Measurements from ENCODE around the gene RBM34. TPM values are rescaled to one million over a fixed set of nuclear protein-coding genes. Genes with fewer than 3 reads are reported as not detected.

RBM34 gene
- total and polyA plus RNA-seq, 4 experiments from 2014 or later, result 55.2 to 120 (median 99.7) TPM

DNA sequence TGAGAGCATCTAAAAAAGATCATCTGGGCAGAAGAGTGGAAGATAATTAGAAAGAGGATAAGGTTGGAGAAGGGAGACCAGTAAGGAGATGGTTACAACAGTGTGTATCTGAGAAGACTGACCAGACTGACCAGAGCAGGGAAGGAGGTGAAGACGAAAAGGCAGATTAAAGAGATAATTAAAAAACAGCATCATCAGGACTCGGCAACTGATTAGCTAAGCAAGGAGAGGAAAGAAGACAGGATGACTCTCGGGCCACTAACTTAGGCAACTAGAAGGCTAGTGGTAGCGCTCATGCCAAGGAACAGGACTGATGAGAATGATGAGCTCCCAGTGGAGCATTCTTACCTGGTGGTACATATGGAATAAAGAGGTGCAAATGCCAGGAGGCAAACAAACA lies 3.9 kb downstream of the RBM34 start:
- no peaks in the 10 kb centered on the region for H3K27me3 ChIP-seq (ENCODE audit: insufficient read depth, low read length)
- no peak overlapping the region for H3K4me3 ChIP-seq (ENCODE audit: low read length in 2 of 2)
- POLR2A ChIA-PET (ENCODE audit: partially characterized antibody), result interaction anchor here (0.6 to 1.2 kb wide), 3 partner anchors 9 to 348 kb away, joined by 3 to 6 read pairs (median 3); no protein-coding TSS in a partner anchor
- intact Hi-C loops (cut with micrococcal nuclease), result no loop called here
- Mint-ChIP-seq H3K4me3 (no peak overlapping the region), H3K9me3 (no peaks in the 10 kb centered on the region), H3K36me3 (peaks cover 21 to 38% of the 10 kb centered on the region in 2 donors), H3K4me1 (peaks cover 23 to 40% (median 25%) of the 10 kb centered on the region in 4 donors), H3K27ac (no peak overlapping the region), H3K27me3 (no peaks in the 10 kb centered on the region)
- H3K27ac ChIP-seq (ENCODE audit: low read depth, low read length), result no peak overlapping the region
- peaks cover 35% of the 10 kb centered on the region for H3K36me3 ChIP-seq (ENCODE audit: insufficient read depth, low read length)
- H3K4me1 ChIP-seq (ENCODE audit: insufficient read depth, low read length), result peaks cover 50% of the 10 kb centered on the region
- CTCF ChIA-PET (ENCODE audit: partially characterized antibody), result no interaction called here
- no peak for DNase-seq
- H3K9me3 ChIP-seq (ENCODE audit: control insufficient read depth in 1 of 2, low read length in 2 of 2), result no peaks in the 10 kb centered on the region

DNA sequence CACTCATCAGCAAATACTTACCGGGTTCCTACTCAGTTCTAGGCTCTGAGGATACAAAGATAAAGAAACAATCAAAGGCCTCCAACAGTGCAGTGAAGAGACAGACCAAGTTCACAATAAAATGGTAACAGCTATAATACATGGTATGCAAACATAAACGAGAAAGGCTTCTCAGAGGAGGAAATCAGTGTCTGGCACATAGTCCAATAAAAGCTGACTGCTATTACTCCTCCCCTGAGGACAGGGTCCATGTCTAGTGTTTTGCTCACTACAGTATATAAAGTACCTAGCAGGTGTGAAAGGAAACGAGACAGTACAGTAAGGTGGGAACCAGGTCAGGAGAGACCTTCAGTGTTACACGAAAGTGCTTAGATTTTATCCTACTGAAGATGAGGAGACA lies 4.3 kb downstream of the RBM34 start:
- H3K4me1 ChIP-seq (ENCODE audit: insufficient read depth, low read length), result peaks cover 46% of the 10 kb centered on the region
- ChIA-PET CTCF (ENCODE audit: partially characterized antibody) (interaction anchor here (0.6 kb wide), 1 partner anchor 51 kb away, joined by 3 read pairs; no protein-coding TSS in a partner anchor), POLR2A (ENCODE audit: partially characterized antibody) (interaction anchor here (0.6 to 1.2 kb wide), 3 partner anchors 9 to 349 kb away, joined by 3 to 6 read pairs (median 3); no protein-coding TSS in a partner anchor)
- H3K4me3 ChIP-seq (ENCODE audit: low read length in 2 of 2), result no peak overlapping the region
- Mint-ChIP-seq H3K27me3 (no peaks in the 10 kb centered on the region), H3K27ac (no peak overlapping the region), H3K36me3 (peaks cover 22 to 39% of the 10 kb centered on the region in 2 donors), H3K4me1 (peaks cover 20 to 36% (median 23%) of the 10 kb centered on the region in 4 donors), H3K9me3 (no peaks in the 10 kb centered on the region), H3K4me3 (no peak overlapping the region)
- intact Hi-C loops (cut with micrococcal nuclease), result no loop called here
- no peaks in the 10 kb centered on the region for H3K27me3 ChIP-seq (ENCODE audit: insufficient read depth, low read length)
- DNase-seq, result no peak
- H3K36me3 ChIP-seq (ENCODE audit: insufficient read depth, low read length), result peaks cover 35% of the 10 kb centered on the region
- no peak overlapping the region for H3K27ac ChIP-seq (ENCODE audit: low read depth, low read length)
- no peaks in the 10 kb centered on the region for H3K9me3 ChIP-seq (ENCODE audit: control insufficient read depth in 1 of 2, low read length in 2 of 2)

DNA sequence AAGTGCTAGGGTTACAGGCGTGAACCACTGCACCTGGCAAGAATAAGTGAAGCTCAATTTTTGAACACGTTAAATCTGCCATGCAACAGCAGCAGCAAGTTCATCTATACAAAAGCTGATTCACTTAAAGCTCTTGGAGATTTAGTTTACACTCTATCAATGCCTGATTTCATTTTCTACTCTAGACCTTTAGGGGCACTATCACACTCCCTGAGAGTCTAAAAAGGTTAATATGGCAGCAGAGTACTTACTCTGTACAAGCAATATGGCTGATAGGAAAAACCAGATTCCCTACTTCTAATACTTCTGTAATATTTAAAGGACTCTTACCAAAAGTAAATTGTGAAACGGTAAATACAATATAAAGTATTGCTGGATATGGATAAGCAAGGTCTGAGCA lies 4.8 kb downstream of the RBM34 start:
- Histone ChIP-seq H3K27ac (ENCODE audit: low read depth, low read length) (no peak overlapping the region), H3K36me3 (ENCODE audit: insufficient read depth, low read length) (peaks cover 39% of the 10 kb centered on the region), H3K27me3 (ENCODE audit: insufficient read depth, low read length) (no peaks in the 10 kb centered on the region), H3K9me3 (ENCODE audit: control insufficient read depth in 1 of 2, low read length in 2 of 2) (no peaks in the 10 kb centered on the region), H3K4me3 (ENCODE audit: low read length in 2 of 2) (no peak overlapping the region), H3K4me1 (ENCODE audit: insufficient read depth, low read length) (peaks cover 48% of the 10 kb centered on the region)
- H3K27me3 Mint-ChIP-seq, result no peaks in the 10 kb centered on the region
- no peaks in the 10 kb centered on the region for H3K9me3 Mint-ChIP-seq
- intact Hi-C loops (cut with micrococcal nuclease), result no loop called here
- CTCF ChIA-PET (ENCODE audit: partially characterized antibody), result interaction anchor here (0.6 kb wide), 1 partner anchor 51 kb away, joined by 3 read pairs; no protein-coding TSS in a partner anchor
- H3K36me3 Mint-ChIP-seq, result peaks cover 25 to 38% of the 10 kb centered on the region in 2 donors
- no peak for DNase-seq
- H3K27ac Mint-ChIP-seq, result peak overlapping the region in 4 of 7 donors; percentile 5 to 52 (median 33)
- POLR2A ChIA-PET (ENCODE audit: partially characterized antibody), result interaction anchor here (1.2 kb wide), 1 partner anchor 8 kb away, joined by 3 read pairs; no protein-coding TSS in a partner anchor
- peaks cover 21 to 36% (median 22%) of the 10 kb centered on the region in 4 donors for H3K4me1 Mint-ChIP-seq
- H3K4me3 Mint-ChIP-seq, result no peak overlapping the region

DNA sequence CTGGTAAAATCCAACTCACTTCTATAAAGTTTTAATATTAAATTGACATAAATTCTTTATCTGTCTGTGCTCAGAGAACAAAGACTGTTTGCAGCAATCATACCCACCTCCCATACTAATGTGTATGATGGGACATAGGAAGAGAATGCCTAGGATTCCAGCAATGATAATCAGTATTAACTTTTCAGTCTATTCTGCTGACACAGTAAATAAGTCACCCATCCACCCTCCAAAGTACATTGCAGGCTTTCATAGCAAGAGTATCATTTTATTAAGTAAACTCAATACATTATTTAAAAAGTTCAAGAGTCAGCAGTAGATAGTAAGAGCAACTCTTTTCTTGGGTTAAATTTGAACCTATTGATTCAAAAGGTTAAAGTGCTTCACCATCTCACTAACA lies 8.8 kb downstream of the RBM34 start:
- Mint-ChIP-seq H3K36me3 (peaks cover 37 to 59% of the 10 kb centered on the region in 2 donors), H3K27me3 (no peaks in the 10 kb centered on the region), H3K27ac (peak overlapping the region in 1 of 7 donors; percentile 12), H3K4me1 (peaks cover 16 to 36% (median 26%) of the 10 kb centered on the region in 4 donors), H3K4me3 (peak overlapping the region in 1 of 8 donors; percentile 22), H3K9me3 (no peaks in the 10 kb centered on the region)
- no peak overlapping the region for H3K27ac ChIP-seq (ENCODE audit: low read depth, low read length)
- H3K27me3 ChIP-seq (ENCODE audit: insufficient read depth, low read length), result no peaks in the 10 kb centered on the region
- peaks cover 54% of the 10 kb centered on the region for H3K36me3 ChIP-seq (ENCODE audit: insufficient read depth, low read length)
- no peak overlapping the region for H3K4me3 ChIP-seq (ENCODE audit: low read length in 2 of 2)
- ChIA-PET POLR2A (ENCODE audit: partially characterized antibody) (interaction anchor here (1.4 kb wide), 1 partner anchor 30 kb away, joined by 3 read pairs; no protein-coding TSS in a partner anchor), CTCF (ENCODE audit: partially characterized antibody) (no interaction called here)
- H3K9me3 ChIP-seq (ENCODE audit: control insufficient read depth in 1 of 2, low read length in 2 of 2), result no peaks in the 10 kb centered on the region
- intact Hi-C loops (cut with micrococcal nuclease), result no loop called here
- DNase-seq, result no peak
- peaks cover 23% of the 10 kb centered on the region for H3K4me1 ChIP-seq (ENCODE audit: insufficient read depth, low read length)

DNA sequence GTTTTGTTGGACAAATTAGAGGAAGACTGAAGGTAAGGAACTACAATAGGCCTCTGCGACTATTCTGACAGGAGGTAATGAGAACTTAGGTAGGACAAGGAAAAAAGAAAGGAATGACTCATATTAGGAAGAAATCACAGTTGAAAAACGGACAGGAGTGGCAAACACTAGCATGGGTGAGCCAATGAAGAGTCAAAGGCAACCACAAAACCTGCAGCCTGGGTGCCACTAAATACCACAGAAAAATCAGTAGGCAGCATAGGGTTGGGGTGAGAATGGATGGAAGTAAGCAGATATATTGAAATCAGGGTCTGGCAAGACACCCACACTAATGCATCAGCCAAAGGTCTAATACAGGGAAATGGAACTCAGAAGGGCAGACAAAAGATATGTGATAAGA lies 10.0 kb downstream of the RBM34 start:
- ChIA-PET CTCF (ENCODE audit: partially characterized antibody) (no interaction called here), POLR2A (ENCODE audit: partially characterized antibody) (interaction anchor here (1.1 kb wide), 1 partner anchor 10 kb away, joined by 3 read pairs; the partner anchor contains the start of gene RBM34)
- H3K27ac Mint-ChIP-seq, result peak overlapping the region in 6 of 7 donors; percentile 3 to 84 (median 26)
- no peaks in the 10 kb centered on the region for H3K27me3 Mint-ChIP-seq
- Histone ChIP-seq H3K9me3 (ENCODE audit: control insufficient read depth in 1 of 2, low read length in 2 of 2) (no peaks in the 10 kb centered on the region), H3K4me1 (ENCODE audit: insufficient read depth, low read length) (peaks cover 11% of the 10 kb centered on the region), H3K36me3 (ENCODE audit: insufficient read depth, low read length) (peaks cover 49% of the 10 kb centered on the region), H3K27ac (ENCODE audit: low read depth, low read length) (no peak overlapping the region), H3K4me3 (ENCODE audit: low read length in 2 of 2) (no peak overlapping the region), H3K27me3 (ENCODE audit: insufficient read depth, low read length) (no peaks in the 10 kb centered on the region)
- no peak for DNase-seq
- intact Hi-C loops (cut with micrococcal nuclease), result no loop called here
- H3K4me1 Mint-ChIP-seq, result peaks cover 20 to 36% (median 27%) of the 10 kb centered on the region in 4 donors
- H3K9me3 Mint-ChIP-seq, result no peaks in the 10 kb centered on the region
- peaks cover 37 to 66% of the 10 kb centered on the region in 2 donors for H3K36me3 Mint-ChIP-seq
- peak overlapping the region in 2 of 8 donors; percentile 15 to 17 for H3K4me3 Mint-ChIP-seq

DNA sequence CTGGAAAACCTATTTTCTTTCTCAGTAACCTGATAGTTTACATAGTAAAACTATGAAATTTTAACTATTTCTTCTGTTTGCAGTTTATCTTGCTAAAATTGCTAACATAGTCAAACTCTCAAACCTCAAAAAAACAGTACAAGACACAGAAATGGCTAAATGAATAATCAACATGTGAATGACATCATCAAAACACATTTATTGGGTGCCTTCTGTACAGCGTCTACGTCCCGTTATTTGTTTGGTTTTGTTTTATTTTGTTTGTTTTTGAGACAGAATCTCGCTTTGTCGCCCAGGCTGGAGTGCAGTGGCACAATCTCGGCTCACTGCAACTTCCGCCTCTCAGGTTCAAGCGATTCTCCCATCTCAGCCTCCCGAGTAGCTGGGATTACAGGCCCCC lies 11.2 kb downstream of the RBM34 start:
- POLR2A ChIA-PET (ENCODE audit: partially characterized antibody), result no interaction called here
- no peaks in the 10 kb centered on the region for H3K27me3 ChIP-seq (ENCODE audit: insufficient read depth, low read length)
- H3K27ac Mint-ChIP-seq, result peak overlapping the region in 1 of 7 donors; percentile 4
- no peaks in the 10 kb centered on the region for H3K9me3 ChIP-seq (ENCODE audit: control insufficient read depth in 1 of 2, low read length in 2 of 2)
- no peak overlapping the region for H3K4me3 ChIP-seq (ENCODE audit: low read length in 2 of 2)
- H3K4me3 Mint-ChIP-seq, result no peak overlapping the region
- no peaks in the 10 kb centered on the region for H3K27me3 Mint-ChIP-seq
- intact Hi-C loops (cut with micrococcal nuclease), result no loop called here
- peaks cover 35 to 71% of the 10 kb centered on the region in 2 donors for H3K36me3 Mint-ChIP-seq
- H3K4me1 ChIP-seq (ENCODE audit: insufficient read depth, low read length), result peaks cover 11% of the 10 kb centered on the region
- CTCF ChIA-PET (ENCODE audit: partially characterized antibody), result no interaction called here
- H3K36me3 ChIP-seq (ENCODE audit: insufficient read depth, low read length), result peaks cover 50% of the 10 kb centered on the region
- H3K4me1 Mint-ChIP-seq, result peaks cover 21 to 34% (median 27%) of the 10 kb centered on the region in 4 donors
- no peak for DNase-seq
- no peaks in the 10 kb centered on the region for H3K9me3 Mint-ChIP-seq
- H3K27ac ChIP-seq (ENCODE audit: low read depth, low read length), result no peak overlapping the region

DNA sequence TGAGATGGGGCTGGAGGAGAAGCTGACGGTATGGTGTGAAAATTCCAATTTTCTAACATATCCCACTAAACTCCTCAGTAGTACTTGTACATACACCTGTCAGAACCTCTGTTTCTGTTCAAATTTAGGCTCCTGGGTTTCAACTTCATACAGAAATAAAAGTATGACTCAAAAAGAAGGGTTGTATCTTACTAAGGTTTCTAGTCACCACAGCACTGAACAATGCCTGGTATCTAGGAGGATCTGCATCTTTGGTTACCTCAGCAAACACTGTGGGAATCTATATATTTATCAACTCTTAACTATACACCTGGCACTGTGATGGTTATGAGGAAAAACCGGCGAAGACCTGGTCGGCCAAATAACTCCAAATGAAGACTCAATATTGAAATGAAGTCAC lies 13.8 kb downstream of the RBM34 start:
- no peaks in the 10 kb centered on the region for H3K27me3 Mint-ChIP-seq
- DNase-seq, result no peak
- CTCF ChIA-PET (ENCODE audit: partially characterized antibody), result interaction anchor here (1.5 kb wide), 1 partner anchor 13 kb away, joined by 4 read pairs; the partner anchor contains the start of gene RBM34
- POLR2A ChIA-PET (ENCODE audit: partially characterized antibody), result interaction anchor here (1.3 to 2.1 kb wide), 3 partner anchors 9 to 14 kb away, joined by 3 to 6 read pairs (median 3); partner anchors contain the start of gene RBM34
- peak overlapping the region in 1 of 7 donors; percentile 68 for H3K27ac Mint-ChIP-seq
- peaks cover 60% of the 10 kb centered on the region for H3K36me3 ChIP-seq (ENCODE audit: insufficient read depth, low read length)
- H3K4me3 ChIP-seq (ENCODE audit: low read length in 2 of 2), result no peak overlapping the region
- intact Hi-C loops (cut with micrococcal nuclease), result no loop called here
- no peaks in the 10 kb centered on the region for H3K27me3 ChIP-seq (ENCODE audit: insufficient read depth, low read length)
- H3K9me3 Mint-ChIP-seq, result no peaks in the 10 kb centered on the region
- H3K27ac ChIP-seq (ENCODE audit: low read depth, low read length), result no peak overlapping the region
- no peak overlapping the region for H3K4me3 Mint-ChIP-seq
- H3K4me1 ChIP-seq (ENCODE audit: insufficient read depth, low read length), result peaks cover 11% of the 10 kb centered on the region
- peaks cover 29 to 70% of the 10 kb centered on the region in 2 donors for H3K36me3 Mint-ChIP-seq
- H3K4me1 Mint-ChIP-seq, result peaks cover 17 to 24% (median 21%) of the 10 kb centered on the region in 4 donors
- H3K9me3 ChIP-seq (ENCODE audit: control insufficient read depth in 1 of 2, low read length in 2 of 2), result no peaks in the 10 kb centered on the region

Data from CD4-positive, alpha-beta memory T cell (primary cell).